ENCODE results near the gene C2CD3.
A peak's percentile ranks its signal among the peaks of the same experiment; 100 is the strongest.

Gene C2CD3, protein sequence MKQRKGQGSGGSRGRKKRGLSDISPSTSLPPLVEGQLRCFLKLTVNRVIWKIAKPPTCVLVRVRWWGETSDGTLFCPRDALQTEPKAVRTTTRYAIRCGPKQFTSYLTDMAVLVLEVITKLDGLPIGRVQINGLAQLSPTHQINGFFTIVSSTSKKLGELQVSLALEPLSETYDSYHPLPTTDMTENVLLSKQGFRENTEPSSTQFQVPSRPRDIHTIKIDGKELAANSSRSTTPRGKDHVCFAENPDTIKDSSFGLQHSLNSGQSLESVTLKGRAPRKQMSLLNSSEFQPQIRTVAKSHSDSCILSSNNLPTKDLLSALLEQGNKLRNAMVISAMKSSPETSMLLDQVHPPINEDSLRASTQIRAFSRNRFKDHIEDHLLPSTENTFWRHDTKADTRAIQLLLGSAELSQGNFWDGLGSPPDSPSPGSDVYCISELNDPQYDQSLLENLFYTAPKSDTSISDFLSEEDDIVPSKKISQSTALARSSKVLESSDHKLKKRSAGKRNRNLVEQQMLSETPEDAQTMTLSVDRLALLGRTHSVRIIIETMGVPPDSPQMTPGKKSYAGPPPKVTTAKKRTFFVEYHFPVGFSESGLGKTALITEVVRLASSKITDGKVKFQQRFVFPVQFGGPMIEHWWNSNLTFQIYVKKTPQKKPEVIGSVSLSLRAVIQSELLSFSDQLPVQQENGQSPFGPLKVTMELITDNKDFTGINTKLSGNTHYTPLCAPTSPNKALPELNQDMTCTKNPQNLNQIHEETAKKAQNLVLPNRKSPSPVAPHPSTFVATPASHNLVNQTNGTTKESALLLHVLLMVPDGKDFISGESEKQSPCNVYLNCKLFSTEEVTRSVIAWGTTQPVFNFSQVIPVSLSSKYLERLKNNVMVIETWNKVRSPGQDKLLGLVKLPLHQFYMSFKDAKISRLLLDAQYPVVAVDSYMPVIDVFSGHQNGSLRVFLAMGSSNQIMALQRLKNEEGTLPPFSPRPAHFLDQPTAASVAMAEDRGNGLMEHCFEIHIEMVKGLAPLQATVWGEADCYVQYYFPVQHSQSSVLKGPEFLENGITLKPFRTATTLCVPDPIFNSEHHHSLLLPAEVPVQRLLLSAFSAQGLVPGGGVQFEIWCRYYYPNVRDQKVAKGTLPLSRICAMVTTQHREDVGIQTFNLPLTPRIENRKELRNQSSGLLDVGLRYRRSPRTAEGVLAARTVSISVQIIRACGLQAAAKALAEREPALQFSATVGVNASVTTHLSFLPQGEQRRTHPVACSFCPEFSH (N-terminal part only)

DNA sequence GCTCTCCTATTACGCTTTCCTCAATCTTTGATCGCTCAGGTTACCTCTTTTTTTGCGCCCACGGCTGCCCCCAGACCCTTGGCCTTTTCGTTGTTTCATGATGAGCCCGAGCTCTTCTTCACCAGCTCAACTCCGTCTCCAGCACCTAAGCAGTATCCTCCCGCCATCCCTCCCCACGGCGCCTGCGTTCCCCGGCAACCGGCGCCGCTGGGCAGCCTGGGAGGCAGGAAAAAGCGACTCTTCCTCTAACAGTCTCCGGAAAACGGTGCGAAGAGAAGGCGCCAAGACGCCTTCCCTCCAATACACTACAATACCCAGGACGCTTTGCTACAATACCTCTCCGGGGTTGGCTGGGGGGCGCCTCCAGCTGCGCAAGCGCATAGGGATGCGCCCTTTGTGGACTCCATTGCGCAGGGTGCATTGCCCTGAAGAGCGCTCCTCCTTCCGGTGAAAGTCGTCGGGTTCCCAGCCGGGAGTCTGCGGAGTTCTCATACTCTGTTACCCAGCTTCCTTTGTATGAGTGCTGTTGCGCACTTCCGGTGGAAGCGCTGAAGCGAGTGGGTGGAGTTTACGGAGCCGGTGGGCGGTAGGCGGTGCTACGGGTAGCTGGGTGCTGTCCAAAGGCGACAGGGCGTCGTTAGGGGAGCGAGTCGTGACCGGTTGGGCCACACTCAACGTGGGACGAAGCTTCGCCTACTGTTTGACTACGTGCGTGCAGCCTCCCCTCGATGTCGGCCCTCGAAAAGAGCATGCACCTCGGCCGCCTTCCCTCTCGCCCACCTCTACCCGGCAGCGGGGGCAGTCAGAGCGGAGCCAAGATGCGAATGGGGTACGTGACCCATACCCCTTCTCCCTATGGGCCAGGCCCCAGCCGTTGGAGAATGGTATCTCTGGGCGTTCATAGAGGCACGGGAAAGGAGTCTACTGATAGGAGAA is at the start of gene C2CD3, which contains the start of gene PPME1:
TSS of gene C2CD3 (minus strand) at position 309 of the 936 bp plus-strand sequence. CDS start at position 99, 210 bp downstream.
TSS of gene PPME1 (plus strand) at position 596 of the 936 bp plus-strand sequence. CDS start at position 729, 133 bp downstream.
- peak; percentile 91 for DNase-seq (ENCODE audit: low read depth)

DNA sequence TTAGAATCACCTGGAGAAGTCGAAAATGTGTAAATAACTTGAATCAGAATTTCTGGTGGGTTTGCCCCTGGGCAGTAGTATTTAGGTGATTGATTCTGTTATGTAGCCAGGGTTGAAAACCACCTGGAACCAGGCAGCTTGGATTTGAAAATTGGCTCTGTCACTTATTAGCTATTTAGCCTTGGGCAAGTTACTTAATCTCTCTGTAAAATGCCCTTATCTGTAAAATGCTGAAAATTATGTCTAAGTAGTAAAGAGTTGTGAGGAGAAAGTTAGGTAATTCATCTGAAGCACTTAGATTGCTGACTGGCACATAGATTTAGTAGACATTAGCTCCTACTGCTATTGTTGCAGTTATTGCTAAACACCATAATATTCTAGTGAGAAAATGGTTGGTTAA is 49.6 kb upstream of the C2CD3 start:
- DNase-seq (ENCODE audit: low read depth), result no peak

- DNase-seq (ENCODE audit: low read depth), result no peak
Measured at GRCh38 chr11:74212533-74212932, 41.7 kb upstream of the C2CD3 start.

- DNase-seq (ENCODE audit: low read depth), result no peak
Measured at GRCh38 chr11:74208507-74208906, 37.7 kb upstream of the C2CD3 start.

DNA sequence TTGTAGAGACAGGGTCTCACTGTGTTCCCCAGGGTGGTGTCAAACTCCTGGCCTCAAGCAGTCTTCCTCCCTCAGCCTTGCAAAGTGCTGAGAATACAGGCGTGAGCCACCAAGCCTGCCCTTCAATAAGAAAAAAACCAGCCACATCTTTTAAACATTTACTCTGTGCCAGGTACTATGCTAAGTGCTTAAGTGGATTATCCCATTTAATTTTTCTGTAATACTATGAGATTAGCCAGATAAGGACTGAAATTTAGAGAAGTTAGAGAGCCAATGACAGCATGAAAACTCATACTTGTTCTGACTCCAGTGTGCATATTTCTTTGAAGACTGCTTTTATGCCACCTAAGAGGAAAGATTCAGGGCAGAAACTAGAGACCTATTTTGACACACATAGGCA is 35.9 kb upstream of the C2CD3 start:
- DNase-seq (ENCODE audit: low read depth), result no peak

DNA sequence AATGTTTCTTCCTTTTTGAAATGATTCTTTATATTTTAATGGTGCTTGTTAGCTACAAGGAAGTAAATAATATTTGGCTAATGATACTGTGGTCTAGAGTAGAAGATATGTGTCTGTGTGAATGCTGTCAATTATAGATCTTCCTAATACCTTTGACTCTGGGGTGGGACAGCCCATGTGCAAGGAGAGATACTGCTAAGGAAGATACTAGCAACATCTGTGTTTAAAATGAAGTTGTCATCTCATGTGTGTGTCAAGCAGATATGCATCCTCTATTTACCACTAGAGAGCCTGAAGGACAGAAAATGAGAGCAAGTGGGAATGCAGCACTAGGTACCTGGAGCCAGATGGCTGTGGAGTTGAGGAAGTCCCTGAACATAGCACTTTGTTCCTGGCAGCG is 34.4 kb upstream of the C2CD3 start:
- no peak for DNase-seq (ENCODE audit: low read depth)

- DNase-seq (ENCODE audit: low read depth), result no peak
Measured at GRCh38 chr11:74204701-74205100, 33.9 kb upstream of the C2CD3 start.

- DNase-seq (ENCODE audit: low read depth), result no peak
Measured at GRCh38 chr11:74203966-74204365, 33.2 kb upstream of the C2CD3 start.

GRCh38 chr11:74196781-74197486 is 26.1 kb upstream of the C2CD3 start:
- no peak for DNase-seq (ENCODE audit: low read depth)

- DNase-seq (ENCODE audit: low read depth), result no peak
Measured at GRCh38 chr11:74195828-74196227, 25.0 kb upstream of the C2CD3 start.

- DNase-seq (ENCODE audit: low read depth), result no peak
Measured at GRCh38 chr11:74185695-74186094, 14.9 kb upstream of the C2CD3 start.

GRCh38 chr11:74185285-74185684 is 14.5 kb upstream of the C2CD3 start:
- DNase-seq (ENCODE audit: low read depth), result no peak

- DNase-seq (ENCODE audit: low read depth), result no peak
Measured at GRCh38 chr11:74182635-74183034, 11.8 kb upstream of the C2CD3 start.

DNA sequence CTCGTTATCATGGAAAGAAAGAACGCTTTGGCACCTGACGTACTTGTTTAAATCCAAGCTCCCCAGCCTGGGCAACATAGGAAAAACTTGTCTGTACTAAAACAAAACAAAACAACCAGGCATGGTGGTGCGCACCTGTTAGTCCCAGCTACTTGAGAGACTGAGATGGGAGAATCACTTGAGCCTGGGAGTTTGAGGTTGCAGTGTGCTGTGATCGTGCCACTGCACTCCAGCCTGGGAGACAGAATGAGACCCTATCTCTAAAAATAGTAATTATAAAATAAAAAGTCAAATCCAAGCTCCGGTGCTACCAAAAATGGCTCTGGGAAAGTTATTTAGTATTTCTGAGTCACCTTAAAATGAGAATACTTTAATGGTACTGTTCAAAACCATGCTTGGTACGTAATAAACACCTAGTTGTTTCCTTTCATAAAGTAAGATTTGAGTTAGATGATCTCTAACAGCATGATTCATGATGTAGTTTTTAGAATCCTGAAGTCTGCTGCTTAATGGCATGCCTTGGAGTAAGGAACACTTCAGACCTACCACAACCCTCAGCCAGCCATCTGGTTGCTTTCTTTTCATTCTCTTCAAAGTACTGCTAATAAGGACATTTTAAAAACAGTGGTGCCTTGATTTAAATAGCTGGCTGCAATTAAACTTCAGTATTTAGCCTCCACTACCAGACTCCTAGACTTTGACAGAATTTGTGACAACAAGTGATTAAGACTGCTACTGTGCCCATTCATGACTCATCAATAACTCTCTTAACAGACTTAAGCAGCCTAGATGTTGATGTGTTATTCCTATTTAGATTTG is 8.6 kb upstream of the C2CD3 start:
- DNase-seq (ENCODE audit: low read depth), result no peak

DNA sequence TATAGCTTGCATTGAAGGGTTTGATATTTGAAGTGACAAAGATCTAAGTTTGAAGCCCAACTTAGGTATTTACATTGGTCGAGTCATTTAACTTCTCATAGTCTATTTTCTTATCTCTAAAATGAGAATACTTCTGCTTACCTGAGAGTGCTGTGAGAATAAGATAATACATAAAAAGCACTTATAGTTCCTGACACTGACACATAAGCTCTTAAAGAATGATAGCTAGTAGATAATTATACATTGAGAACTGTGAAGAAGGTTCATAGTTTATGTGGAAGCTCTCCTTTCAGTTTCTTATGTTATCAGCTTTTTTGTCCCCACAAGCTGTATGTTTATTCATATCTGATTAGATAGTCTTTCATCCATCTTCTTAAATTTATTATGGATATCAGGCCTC is 5.1 kb upstream of the C2CD3 start:
- DNase-seq (ENCODE audit: low read depth), result no peak

GRCh38 chr11:74171997-74172396 is 1.2 kb upstream of the C2CD3 start:
- no peak for DNase-seq (ENCODE audit: low read depth)

DNA sequence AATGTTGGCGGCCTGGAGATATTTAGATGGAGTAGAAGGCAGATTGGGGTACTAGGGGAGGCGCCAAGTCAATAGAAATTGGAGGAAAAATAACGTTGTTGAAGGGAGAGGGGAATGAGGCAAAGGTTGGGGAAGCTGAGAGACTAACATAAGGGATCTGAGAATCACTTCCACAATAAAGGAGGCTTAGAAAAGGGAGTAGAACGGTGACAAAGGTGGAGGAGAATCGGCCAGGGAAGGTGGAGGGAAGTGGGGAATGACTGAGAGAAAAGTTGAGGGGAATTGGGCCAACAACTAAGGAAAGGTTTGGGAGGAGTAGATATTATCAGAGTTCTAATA is 797 bp upstream of the C2CD3 start:
- no peak for DNase-seq (ENCODE audit: low read depth)

- no peak for DNase-seq (ENCODE audit: low read depth)
Measured at GRCh38 chr11:74169738-74170458, 904 bp downstream of the C2CD3 start.

GRCh38 chr11:74168838-74169237 is 2.0 kb downstream of the C2CD3 start:
- no peak for DNase-seq (ENCODE audit: low read depth)
